PC-9 (cell line): ENCODE data around the gene CLRN2. TPM values are rescaled to one million over a fixed set of nuclear protein-coding genes. Genes with fewer than 3 reads are reported as not detected.

Experiments
- BruUV-seq: library from RNA; stranded (reverse); fragments of 400-500 nt; replicated peaks from 2 replicates; lab custom pipeline; 2021; lab: Mats Ljungman, UMichigan
- CTCF ChIA-PET: fragments of 300-600 bp; sonication (Branson Sonifier 250); formaldehyde crosslinking; loops from one replicate; lab custom pipeline; 2022; ENCODE audit warnings: antibody characterized with exemption; lab: Charles Lee
- POLR2A ChIA-PET: fragments of 300-600 bp; sonication (Branson Sonifier 250); formaldehyde crosslinking; loops from one replicate; lab custom pipeline; 2022; ENCODE audit warnings: antibody characterized with exemption; ENCODE audit not compliant: unreplicated experiment; lab: Charles Lee
- DNase-seq, 2 experiments: peaks; one replicate each; pipeline versions ENCODE4 v3.0.0 to v3.0.0-alpha.2; 2015 to 2022; ENCODE audit warnings: mixed read lengths in 1 of 2
- H2AFZ ChIP-seq: fragments of 200-600 bp; sonication (generic); 2 replicates; pipeline ENCODE4 v1.8.1; 2017; ENCODE audit warnings: antibody characterized with exemption
- H3F3A ChIP-seq: fragments of 200-600 bp; sonication (generic); 2 replicates; pipeline ENCODE4 v1.8.1; 2017; ENCODE audit warnings: antibody characterized with exemption, mild to moderate bottlenecking, low read depth; ENCODE audit not compliant: insufficient read depth
- H3K27ac ChIP-seq: fragments of 200-600 bp; sonication (generic); 2 replicates; pipeline ENCODE4 v1.6.1; 2016; ENCODE audit warnings: mixed run types
- H3K27me3 ChIP-seq: fragments of 200-600 bp; sonication (generic); 2 replicates; pipeline ENCODE4 v1.6.1; 2016; ENCODE audit warnings: low read depth, mixed run types; ENCODE audit not compliant: insufficient read depth
- H3K36me3 ChIP-seq: fragments of 200-600 bp; sonication (generic); 2 replicates; pipeline ENCODE4 v1.6.1; 2016; ENCODE audit warnings: low read depth, mixed run types
- H3K4me1 ChIP-seq: fragments of 200-600 bp; sonication (generic); replicated peaks from 2 replicates; pipeline ENCODE4 v1.6.1; 2016; ENCODE audit warnings: mixed run types; ENCODE audit not compliant: insufficient read depth
- H3K4me2 ChIP-seq: fragments of 200-600 bp; sonication (generic); 2 replicates; pipeline ENCODE4 v1.6.1; 2017; ENCODE audit warnings: mixed run types
- H3K4me3 ChIP-seq: fragments of 200-600 bp; sonication (generic); 2 replicates; pipeline ENCODE4 v1.6.1; 2016; ENCODE audit warnings: mixed run types
- H3K79me2 ChIP-seq: fragments of 200-600 bp; sonication (generic); 2 replicates; pipeline ENCODE4 v1.6.1; 2017; ENCODE audit warnings: low read depth, mixed run types
- H3K9me2 ChIP-seq: fragments of 200-600 bp; sonication (generic); 2 replicates; pipeline ENCODE4 v1.8.1; 2017; ENCODE audit warnings: mild to moderate bottlenecking; ENCODE audit not compliant: insufficient read depth
- H3K9me3 ChIP-seq: fragments of 200-600 bp; sonication (generic); 2 replicates; pipeline ENCODE4 v1.8.1; 2016; ENCODE audit warnings: low read depth; ENCODE audit not compliant: insufficient read depth
- H4K20me1 ChIP-seq: fragments of 200-600 bp; sonication (generic); 2 replicates; pipeline ENCODE4 v1.8.1; 2017; ENCODE audit not compliant: insufficient read depth
- EZH2 ChIP-seq: fragments of 200-600 bp; sonication (generic); IDR thresholded peaks from 2 replicates; pipeline ENCODE4 v1.8.0; 2017; ENCODE audit warnings: antibody characterized with exemption, low read depth
- intact Hi-C: fragments of 100-400 bp; cut with micrococcal nuclease; formaldehyde crosslinking; loops from one replicate; pipeline ENCODE4 v1.10.0; 2022; ENCODE audit not compliant: unreplicated experiment
- total RNA-seq: library from RNA; stranded (reverse); gene quantifications from 2 replicates; pipeline ENCODE4 v1.2.3, GENCODE V29; 2021
- TF ChIP-seq, protein P1 (sequence below): fragments of 200-600 bp; sonication (generic); conservative IDR thresholded peaks from 2 replicates; pipeline ENCODE4 v1.6.1; 2017; ENCODE audit warnings: mixed run types, antibody characterized with exemption, mild to moderate bottlenecking, moderate library complexity

CLRN2 gene
- total RNA-seq, 1 experiment from 2014 or later: not detected

DNA sequence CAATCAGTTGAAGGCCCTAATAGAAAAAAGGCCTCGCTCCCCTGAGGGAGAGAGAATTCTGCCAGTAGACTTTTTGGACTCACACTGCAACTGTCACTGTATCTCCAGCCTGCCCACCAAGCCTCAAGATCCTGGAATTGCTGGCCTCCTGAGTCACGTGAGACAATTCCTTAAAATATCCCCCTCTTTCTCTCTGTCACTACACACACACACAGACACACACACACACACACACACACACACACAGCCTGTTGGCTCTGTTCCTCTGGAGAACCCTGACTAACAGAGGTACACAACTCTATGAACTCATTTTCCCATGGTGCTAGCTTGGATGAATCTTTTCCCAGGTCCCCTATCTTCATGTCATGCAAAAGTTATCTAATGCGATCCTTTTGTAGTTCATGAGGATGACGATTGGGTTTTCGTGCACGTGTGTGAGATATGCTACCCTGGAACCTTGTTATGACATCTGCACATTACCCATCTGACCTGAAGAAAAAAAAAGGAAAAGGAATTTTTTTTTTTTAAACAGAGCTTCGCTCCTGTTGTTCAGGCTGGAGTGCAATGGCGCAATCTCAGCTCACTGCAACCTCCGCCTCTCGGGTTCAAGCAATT, 13.7 kb downstream of the CLRN2 start:
- Histone ChIP-seq H3K79me2 (no peaks in the 10 kb centered on the region), H3K27me3 (peaks cover 22% of the 10 kb centered on the region), H4K20me1 (no peaks in the 10 kb centered on the region), H3K4me3 (no peak overlapping the region), H3F3A (0 out of 2 replicates have a peak, but pooled peaks cover 2% of the 10 kb centered on the region), H3K9me3 (no peaks in the 10 kb centered on the region), H2AFZ (no peak overlapping the region), H3K4me1 (no peaks in the 10 kb centered on the region), H3K4me2 (no peak overlapping the region), H3K9me2 (no peaks in the 10 kb centered on the region), H3K27ac (no peak overlapping the region), H3K36me3 (no peaks in the 10 kb centered on the region)
- DNase-seq: no peak
- POLR2A ChIA-PET: no interaction called here
- CTCF ChIA-PET: interaction anchor here (0.6 kb wide), 1 partner anchor 57 kb away, joined by 3 read pairs; no protein-coding TSS in a partner anchor
- BruUV-seq: no TSS peak
- intact Hi-C loops: no loop called here
- TF ChIP-seq, protein P1, sequence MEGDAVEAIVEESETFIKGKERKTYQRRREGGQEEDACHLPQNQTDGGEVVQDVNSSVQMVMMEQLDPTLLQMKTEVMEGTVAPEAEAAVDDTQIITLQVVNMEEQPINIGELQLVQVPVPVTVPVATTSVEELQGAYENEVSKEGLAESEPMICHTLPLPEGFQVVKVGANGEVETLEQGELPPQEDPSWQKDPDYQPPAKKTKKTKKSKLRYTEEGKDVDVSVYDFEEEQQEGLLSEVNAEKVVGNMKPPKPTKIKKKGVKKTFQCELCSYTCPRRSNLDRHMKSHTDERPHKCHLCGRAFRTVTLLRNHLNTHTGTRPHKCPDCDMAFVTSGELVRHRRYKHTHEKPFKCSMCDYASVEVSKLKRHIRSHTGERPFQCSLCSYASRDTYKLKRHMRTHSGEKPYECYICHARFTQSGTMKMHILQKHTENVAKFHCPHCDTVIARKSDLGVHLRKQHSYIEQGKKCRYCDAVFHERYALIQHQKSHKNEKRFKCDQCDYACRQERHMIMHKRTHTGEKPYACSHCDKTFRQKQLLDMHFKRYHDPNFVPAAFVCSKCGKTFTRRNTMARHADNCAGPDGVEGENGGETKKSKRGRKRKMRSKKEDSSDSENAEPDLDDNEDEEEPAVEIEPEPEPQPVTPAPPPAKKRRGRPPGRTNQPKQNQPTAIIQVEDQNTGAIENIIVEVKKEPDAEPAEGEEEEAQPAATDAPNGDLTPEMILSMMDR: no peak
- TF ChIP-seq EZH2: no peak

- TF ChIP-seq, protein P1: no peak
- TF ChIP-seq EZH2: no peak
- peaks cover 16% of the 10 kb centered on the region for H3K27me3 ChIP-seq
- no peaks in the 10 kb centered on the region for H3K9me2 ChIP-seq
- H3F3A ChIP-seq: 0 out of 2 replicates have a peak, but pooled peaks cover 2% of the 10 kb centered on the region
- no peaks in the 10 kb centered on the region for H3K4me1 ChIP-seq
- CTCF ChIA-PET: no interaction called here
- no peaks in the 10 kb centered on the region for H3K36me3 ChIP-seq
- no peak overlapping the region for H3K4me2 ChIP-seq
- POLR2A ChIA-PET: no interaction called here
- H3K27ac ChIP-seq: no peak overlapping the region
- H4K20me1 ChIP-seq: no peaks in the 10 kb centered on the region
- no peaks in the 10 kb centered on the region for H3K9me3 ChIP-seq
- intact Hi-C loops: no loop called here
- H2AFZ ChIP-seq: no peak overlapping the region
- no peak for DNase-seq
- H3K79me2 ChIP-seq: no peaks in the 10 kb centered on the region
- H3K4me3 ChIP-seq: no peak overlapping the region
- no TSS peak for BruUV-seq
Measured at GRCh38 chr4:17531538-17532285, 16.7 kb downstream of the CLRN2 start.

- Histone ChIP-seq H3K4me2 (no peak overlapping the region), H3F3A (no peaks in the 10 kb centered on the region), H3K4me1 (no peaks in the 10 kb centered on the region), H4K20me1 (no peaks in the 10 kb centered on the region), H3K9me3 (no peaks in the 10 kb centered on the region), H3K36me3 (no peaks in the 10 kb centered on the region), H3K9me2 (no peaks in the 10 kb centered on the region), H3K27ac (no peak overlapping the region), H3K27me3 (no peaks in the 10 kb centered on the region), H3K4me3 (no peak overlapping the region), H3K79me2 (no peaks in the 10 kb centered on the region), H2AFZ (no peak overlapping the region)
- no peak for DNase-seq
- POLR2A ChIA-PET: no interaction called here
- CTCF ChIA-PET: no interaction called here
- no peak for TF ChIP-seq EZH2
- TF ChIP-seq, protein P1: no peak
- intact Hi-C loops: no loop called here
- no TSS peak for BruUV-seq
Measured at GRCh38 chr4:17534705-17535104, 19.7 kb downstream of the CLRN2 start.
